HG03457 (cell line): Measurements from ENCODE around the gene RAPGEF1.
"Not testable (repeated sequence)": the region's sequence is repeated elsewhere in the genome, so short reads cannot be mapped to it uniquely, and the experiment has no call there.

Experiments
- ATAC-seq: cut with Tn5 transposase; IDR thresholded peaks from one replicate; pipeline ENCODE4 v1.9.1; 2021; ENCODE audit warnings: moderate number of reproducible peaks; ENCODE audit not compliant: unreplicated experiment

Gene RAPGEF1

GRCh38 chr9:131656356-131657036 is 83.4 kb downstream of the RAPGEF1 start:
- peak; percentile 66 for ATAC-seq

DNA sequence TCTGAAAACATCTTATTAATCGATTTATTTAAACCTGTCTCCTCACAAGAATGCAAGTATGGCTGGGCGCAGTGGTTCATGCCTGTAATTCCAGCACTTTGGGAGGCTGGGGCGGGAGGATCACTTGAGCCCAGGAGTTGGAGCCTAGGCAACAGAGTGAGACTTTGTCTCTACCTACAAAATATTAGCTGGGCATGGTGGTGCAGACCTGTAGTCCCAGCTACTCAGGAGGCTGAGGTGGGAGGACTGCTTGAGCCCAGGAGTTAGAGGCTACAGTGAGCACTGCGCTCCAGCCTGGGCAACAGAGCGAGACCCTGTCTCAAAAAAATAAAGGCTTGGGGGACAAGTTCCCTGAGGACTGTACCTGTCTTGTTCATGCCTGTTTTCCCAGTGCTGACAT is 85.5 kb downstream of the RAPGEF1 start:
- not testable (repeated sequence) for ATAC-seq

DNA sequence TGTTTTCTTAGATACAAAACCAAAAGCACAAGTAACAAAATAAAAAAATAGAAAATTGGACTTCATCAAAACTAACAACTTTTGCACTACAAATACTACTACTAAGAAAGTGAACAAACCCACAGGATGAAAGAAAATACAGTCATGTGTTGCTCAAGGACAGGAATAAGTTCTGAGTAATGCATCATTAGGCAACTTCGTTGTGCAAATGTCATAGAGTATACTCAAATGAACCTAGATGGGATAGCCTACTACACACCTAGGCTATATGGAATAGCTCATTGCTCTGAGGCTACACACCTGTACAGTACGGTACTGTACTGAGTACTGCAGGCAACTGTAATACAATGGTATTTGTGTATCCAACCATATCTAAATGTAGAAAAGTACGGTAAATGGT is 88.3 kb downstream of the RAPGEF1 start:
- no peak for ATAC-seq

DNA sequence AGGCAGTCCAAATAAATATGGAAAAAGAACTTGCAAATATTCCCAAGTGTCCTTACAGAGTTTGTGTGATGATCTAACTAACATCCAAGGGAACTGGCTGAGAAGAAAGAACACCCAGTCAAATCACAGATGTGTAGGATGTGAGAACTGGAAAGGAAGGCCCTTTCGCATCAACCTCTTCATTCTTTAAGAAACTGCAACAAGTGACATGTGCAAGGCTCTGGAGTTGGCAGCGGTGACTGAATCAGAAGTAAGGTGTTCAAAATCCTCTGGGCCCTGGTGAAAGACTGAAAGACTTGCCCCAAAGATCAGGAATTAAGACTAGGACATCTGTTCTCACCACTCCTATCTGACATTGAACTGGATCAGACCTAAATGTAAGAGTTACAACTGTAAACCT is 88.7 kb downstream of the RAPGEF1 start:
- ATAC-seq = no peak

DNA sequence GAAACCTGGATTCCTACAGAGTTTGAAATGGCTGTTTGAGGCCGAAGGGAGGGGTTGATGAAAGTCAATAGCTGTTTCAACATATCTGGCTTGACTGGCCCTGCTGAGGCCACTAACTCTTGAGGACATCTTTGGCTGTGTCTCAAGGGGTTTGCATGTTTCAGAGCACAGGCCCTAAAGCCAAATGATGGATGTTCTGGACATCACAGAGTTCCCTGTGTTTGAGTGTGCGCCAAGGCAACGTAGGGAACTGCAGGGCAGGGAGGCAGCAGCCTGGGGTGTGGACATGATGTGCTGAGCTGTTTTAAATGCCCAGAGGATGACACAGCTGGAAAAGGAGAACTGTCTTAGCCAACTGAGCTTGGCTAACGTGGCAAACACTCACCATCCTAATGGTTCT is 89.6 kb downstream of the RAPGEF1 start:
- no peak for ATAC-seq

DNA sequence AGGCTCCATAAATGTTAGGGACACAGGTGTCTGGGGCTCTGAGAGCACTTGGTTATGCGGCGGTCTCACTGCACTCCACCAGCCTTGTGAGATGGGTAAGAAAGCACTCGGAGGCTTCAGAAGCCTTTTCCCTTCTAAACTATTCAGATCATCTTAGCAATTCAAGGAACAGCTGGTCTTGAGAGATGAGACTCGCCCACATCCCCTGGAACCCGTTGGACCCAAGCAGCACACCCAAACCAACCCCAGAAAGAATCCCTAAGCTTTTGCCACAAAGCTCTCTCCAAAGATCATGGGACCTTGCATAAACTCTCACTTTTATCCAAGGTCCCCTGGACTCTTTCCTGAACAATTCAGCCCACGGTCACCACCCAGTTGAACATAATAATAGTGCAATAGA is 90.2 kb downstream of the RAPGEF1 start:
- no peak for ATAC-seq

DNA sequence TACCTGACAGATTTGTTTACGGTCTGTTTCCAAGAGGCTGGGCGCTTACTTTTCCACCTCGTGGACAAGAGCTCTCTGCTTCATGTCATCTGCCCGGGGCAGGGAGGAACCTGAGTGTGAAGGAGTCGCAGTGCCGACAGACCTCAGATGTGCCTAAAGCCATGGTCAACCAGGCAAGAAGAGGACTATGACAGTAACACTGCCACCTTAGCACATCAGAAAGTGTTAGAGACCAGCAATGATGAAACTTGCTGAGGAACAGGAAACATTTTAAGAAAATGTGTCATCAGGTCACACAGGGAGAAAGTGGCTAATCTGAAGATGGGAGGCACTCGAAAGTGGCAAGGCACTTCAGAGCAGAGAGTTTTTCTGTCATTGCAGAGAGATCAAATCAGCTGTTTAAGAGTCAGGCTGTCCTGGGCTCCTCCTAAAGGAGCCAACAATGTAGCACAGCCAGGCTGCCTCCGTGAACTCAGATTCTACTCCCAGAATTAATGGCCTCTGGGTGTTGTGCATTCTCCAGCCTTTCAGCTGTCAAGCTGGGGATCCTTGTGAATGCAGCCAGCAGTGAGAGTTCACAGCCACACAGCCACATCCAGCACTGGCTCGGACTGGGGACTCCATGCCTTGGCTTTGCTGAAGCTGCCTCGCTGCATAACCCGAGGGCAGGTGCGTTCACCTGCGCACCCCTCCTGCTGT is 94.6 kb downstream of the RAPGEF1 start:
- no peak for ATAC-seq

DNA sequence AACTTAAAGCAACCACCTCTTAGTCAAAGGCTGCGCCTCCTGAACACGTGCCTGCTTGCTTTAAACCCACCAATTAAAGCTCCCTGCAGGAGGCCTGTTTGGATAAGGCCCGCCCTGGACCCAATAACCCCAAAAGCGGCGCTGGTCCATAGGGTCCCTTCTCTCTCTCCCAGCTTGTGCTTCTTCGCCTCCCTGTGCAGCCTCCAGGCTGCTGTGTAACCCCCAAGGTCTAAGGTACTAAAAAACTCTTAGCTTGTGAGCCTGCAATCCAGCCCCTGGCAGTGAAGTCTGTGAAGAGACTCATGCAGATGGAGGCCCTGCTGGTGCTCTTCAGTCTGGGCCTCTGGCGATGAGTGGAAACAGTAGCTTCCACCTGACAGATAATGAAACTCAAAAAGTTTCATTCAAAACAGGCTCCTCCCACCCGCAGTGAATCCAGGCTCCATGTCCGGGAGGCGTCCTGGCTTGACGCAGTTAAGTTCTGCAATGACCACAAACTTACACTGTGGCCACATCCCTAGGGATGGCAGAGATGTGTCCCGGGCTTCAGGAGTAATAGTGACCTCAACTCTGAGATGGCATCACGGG is 97.3 kb downstream of the RAPGEF1 start:
- ATAC-seq = no peak

DNA sequence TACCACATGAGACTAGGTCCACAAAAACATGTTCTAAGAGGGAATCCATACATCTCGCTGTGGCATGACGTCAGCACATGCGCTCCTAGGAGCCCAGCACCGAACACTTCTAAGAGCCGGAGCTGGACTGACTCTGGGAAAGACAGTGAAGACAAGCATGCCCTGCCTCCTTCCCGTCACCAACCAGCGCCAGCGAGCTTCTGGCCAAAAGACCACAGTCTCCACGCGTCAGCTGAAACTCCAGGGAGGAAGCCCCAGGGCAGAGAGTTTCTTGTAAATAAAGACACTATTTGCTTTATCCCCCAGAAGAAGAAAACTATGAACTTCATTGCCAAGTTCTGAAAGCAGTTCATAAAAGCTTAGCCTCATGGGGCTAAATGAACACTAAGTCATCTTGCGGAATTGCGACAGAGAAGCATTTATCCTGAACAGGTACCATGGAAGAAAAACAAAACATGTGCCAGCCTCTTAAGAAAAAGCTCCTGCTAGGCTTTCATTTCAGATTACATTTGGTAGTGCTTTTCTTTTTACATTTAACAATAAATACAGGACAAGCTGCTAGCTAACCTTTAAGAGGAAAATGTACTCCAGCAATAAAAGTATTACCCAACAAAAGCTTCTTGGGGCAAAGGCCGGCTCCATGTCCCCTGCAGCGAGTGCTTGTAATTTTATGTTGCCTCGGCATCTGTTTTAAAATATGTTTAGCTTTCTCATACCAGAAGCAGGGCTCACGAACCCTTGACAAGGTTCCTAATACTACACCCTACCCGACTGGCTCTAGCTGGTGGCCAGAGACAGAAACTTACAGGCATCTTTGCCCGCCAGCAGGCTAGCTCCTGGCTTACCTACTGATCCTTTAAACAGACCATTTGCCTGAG is 98.0 kb downstream of the RAPGEF1 start:
- ATAC-seq = no peak

- ATAC-seq = no peak
Measured at GRCh38 chr9:131640438-131641137, 99.3 kb downstream of the RAPGEF1 start.

GRCh38 chr9:131639769-131640437 is 100.0 kb downstream of the RAPGEF1 start:
- no peak for ATAC-seq

DNA sequence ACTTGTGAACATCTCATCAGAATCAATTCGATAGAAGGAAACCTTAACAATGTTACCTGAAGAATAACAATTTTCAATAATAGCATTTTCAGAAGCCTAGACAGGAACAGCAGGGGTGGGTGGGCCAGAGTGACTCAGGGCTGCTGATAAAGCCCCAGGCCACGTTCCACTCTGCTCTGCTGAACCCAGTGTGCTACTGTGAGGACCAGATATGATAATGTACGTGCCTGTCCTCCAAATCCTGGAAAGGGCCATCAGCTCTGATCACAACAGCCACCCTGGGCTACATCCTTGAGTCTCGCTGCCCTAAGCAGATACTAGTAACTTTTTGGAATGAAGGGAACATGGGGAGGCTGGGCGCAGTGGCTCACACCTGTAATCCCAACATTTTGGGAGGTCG is 103.3 kb downstream of the RAPGEF1 start:
- no peak for ATAC-seq

GRCh38 chr9:131635892-131636291 is 104.0 kb downstream of the RAPGEF1 start:
- ATAC-seq = no peak

- ATAC-seq = no peak
Measured at GRCh38 chr9:131635285-131635684, 104.6 kb downstream of the RAPGEF1 start.

GRCh38 chr9:131633491-131634031 is 106.3 kb downstream of the RAPGEF1 start:
- ATAC-seq = no peak

- no peak for ATAC-seq
Measured at GRCh38 chr9:131631306-131631705, 108.6 kb downstream of the RAPGEF1 start.

DNA sequence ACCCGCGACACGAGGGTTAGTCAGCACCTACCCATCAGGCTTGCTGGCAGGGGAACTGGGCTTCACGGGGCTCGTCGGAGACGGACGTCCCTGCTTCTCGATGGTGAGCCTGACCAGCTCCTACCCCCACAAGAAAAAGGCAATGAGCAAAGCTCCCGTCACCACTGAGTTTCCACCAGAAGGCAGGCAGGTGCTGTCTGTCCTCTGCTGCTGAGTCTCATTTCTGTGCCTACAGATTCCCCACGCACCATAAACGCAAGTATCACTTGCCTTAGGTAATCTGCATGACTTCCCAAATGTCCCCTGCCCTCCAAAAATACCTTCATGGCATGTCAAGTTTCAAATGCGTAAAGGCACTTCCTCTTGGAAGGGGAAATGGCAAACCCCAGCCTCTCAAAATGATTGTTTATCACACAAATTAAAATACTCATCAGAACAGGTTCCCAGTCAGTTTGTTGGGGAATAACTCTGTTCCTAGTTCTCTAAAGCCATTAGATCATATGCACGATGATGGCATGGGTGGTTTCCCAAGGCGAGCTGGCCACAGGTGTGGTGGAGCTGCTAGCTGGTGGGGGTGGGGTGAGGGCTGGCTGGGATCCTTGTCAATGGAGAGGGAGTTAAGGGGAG is 109.6 kb downstream of the RAPGEF1 start:
- ATAC-seq = no peak

GRCh38 chr9:131629825-131630204 is 110.1 kb downstream of the RAPGEF1 start:
- no peak for ATAC-seq

- ATAC-seq = no peak
Measured at GRCh38 chr9:131629226-131629500, 110.7 kb downstream of the RAPGEF1 start.
